ENCODE data around the gene DOCK9.

Gene DOCK9

GRCh38 chr13:98997011-98997730 is 19.3 kb upstream of the DOCK9 start:
- no peak for DNase-seq

GRCh38 chr13:98996046-98996445 is 18.2 kb upstream of the DOCK9 start:
- no peak for DNase-seq

DNA sequence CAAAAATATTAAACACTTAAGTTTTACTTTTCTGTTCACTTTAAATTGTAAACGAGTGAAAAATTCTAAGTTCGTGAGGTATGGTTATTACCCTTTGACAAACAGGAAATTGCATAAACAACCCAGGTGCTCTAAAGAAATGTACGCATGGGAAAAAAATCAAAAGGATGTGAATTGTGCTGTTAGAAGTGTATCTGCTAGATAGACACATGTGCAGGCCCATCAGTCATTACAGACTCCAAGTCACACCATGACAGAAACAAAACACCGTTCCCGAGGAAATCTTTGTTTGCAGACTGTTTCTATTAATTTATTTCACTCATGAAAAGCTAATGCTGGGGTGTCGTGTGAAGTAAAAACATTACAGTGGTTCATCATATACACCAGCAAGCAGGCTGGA is 17.0 kb upstream of the DOCK9 start:
- peak; percentile 14 for DNase-seq

- DNase-seq = no peak
These were observed 16.2 kb upstream of the DOCK9 start for GRCh38 chr13:98994080-98994479.

DNA sequence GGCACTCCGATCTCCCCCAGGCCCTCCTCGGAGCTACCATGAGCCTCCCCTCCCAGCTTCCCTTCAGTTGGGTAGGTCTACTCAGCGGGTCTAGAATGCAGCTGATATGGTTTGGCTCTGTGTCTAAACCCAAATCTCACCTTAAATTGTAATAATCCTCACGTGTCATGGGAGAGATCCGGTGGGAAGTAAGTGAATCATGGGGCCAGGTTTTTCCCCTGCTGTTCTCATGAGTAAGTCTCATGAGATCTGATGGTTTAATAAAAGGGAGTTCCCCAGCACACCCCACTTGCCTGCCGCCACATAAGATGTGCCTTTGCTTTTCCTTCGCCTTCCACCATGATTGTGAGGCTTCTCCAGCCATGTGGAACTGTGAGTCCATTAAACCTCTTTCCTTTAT is 14.5 kb upstream of the DOCK9 start:
- no peak for DNase-seq

GRCh38 chr13:98990701-98991100 is 12.8 kb upstream of the DOCK9 start:
- no peak for DNase-seq

DNA sequence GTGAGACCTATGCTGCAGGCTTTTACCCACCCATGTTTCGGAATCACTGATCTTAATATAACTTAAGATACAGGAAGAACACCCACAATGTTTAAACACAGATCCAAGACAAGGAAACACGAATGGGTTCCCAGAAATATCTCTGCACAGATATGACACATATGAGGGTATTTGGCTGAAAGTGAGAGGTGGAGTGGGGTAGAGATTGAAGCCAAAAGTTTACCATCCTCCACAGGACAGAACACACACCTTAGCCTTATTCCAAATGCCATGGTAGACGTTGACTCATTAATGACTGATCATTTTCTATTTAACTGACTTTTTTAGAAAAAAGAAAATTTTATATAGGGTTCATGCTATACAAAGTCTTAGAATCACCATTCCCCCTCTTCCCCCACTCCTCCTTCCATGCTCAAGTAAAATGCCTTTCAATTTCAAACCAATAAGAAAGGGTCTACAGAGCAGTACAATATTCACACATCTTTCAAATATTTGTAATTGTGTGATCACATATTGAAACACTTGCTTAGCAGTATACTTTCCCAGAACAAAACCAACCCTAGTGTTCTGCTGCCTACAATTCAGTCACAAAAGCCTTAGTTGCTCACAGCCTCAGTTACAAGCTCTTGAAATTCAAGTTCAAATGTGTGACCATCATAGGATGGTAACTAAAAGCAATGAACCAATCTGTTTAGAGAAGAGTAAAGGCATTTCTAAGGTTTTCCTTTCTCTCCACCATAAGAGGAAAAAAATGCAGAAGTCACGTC is 11.8 kb upstream of the DOCK9 start:
- DNase-seq = no peak

DNA sequence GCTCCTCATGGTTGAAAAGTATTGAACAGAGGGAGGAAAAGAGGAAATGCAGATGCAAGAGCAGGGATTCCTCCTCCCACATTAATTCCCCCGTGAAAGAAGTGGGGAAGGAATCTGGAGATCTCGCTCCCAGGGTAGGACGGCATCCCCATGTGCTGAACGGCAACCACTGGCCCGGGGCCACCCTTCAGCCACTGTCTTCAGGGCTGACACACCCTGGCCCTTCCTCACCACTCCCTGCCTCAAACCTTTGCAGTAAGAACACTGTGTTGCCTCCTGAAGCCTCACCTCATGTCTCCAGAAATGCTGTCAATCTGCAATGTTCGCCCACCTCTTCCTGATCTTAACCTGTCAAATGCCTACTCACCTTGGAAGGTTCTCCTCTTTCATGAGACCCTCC is 10.9 kb upstream of the DOCK9 start:
- DNase-seq = no peak

GRCh38 chr13:98988277-98988676 is 10.4 kb upstream of the DOCK9 start:
- no peak for DNase-seq

- no peak for DNase-seq
These were observed 9.4 kb upstream of the DOCK9 start for GRCh38 chr13:98987275-98987674.

DNA sequence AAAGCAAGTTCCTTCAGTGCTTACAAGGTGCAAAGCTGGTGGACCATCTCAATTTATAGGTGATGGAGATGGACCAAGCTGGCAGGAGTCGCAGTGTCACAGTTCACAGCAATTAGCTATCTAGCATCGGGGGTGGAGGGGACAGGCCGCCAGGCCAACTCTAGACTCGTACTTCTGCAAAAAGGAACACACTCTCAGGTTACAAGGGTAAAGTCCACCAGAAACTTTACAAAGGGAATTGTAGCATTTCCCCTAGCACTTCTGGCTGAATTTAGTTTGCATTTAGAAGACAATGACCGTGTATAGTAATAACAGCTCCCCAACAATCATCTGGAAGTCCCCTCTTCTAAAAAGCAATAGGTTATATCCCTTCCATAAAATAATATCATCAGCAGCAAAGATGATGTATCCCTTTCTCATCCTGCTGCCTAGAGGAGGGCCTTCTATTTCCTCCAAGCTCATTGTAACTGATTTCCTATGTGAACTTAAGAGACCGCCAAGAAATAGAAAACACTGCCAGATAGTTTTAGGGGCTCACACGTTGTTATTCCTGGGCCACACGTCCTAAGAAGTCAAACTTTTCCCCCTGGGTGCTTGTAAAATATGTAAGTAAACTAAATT is 8.5 kb upstream of the DOCK9 start:
- no peak for DNase-seq

DNA sequence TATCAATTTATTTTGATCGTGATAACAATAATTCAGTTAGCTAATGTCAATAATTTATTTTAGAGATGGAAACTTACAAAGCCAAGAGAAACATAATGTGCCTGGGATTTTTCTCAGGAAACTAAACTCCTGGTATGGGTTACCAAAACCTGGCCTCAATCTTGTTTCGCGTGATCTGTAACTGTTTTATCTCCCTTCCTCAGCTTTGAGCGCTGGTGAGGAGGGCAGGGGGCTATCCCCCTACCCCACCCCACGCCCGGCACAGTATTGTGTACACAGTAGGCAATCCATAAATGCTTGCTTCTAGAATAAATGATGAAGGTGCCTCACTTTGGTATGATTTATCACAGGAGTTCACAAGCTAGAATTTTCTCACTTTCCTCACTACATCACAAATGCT is 7.7 kb upstream of the DOCK9 start:
- DNase-seq = no peak

DNA sequence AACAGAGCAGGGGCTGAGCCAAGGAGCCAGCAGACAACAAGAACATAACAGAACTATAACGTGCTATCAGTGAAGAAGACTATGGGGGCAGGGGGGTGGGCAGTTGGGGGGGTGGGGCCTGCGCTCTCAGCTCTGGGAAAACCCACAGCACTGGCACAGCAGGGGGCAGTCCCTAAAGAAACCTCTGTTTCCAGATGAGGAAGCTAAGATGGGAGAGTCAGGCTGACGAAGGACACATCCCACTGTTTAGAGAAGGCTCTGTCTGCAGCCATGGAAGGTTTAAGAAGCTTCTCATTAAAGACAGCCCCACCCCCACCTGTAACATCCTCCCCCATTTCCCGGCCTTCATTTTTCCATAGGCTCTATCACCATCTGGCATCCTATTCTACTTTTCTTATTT is 7.1 kb upstream of the DOCK9 start:
- no peak for DNase-seq

GRCh38 chr13:98984118-98984517 is 6.3 kb upstream of the DOCK9 start:
- DNase-seq = no peak

GRCh38 chr13:98983182-98983581 is 5.3 kb upstream of the DOCK9 start:
- DNase-seq = no peak

DNA sequence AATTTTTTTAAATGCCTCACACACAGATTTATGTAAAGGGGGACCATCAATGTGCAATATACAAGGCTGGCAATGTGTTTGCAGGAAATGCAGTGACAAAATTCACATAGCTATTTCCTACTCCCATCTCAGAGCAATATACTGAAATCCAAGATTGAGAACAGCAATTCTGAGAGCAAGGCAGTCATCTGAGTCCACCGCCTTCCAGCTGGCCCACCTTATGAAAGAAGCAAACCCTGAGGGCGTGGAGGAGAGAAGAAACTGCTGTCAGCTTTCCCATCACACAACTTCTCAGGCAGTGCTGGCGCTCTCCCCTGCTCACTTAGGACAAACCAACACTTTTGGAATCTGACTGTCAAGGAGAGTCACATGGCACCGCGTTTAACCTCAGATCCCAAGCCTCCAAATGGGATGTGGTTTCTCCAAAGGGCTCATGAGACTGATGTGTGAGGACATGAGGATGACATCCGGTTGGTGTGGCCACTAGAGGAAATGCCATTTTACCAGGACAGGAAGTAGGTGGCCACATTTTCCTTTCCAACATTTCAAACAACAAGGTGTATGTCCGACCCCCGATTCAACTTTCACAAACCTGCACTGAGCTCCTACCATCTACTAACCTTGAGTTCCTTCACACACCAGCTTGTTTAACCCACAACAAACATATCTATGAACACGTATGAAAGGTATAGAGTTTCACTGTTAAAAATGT is 3.7 kb upstream of the DOCK9 start:
- DNase-seq = no peak

- DNase-seq = no peak
These were observed 1.3 kb upstream of the DOCK9 start for GRCh38 chr13:98979012-98979660.

GRCh38 chr13:98978280-98978679 is 416 bp upstream of the DOCK9 start:
- no peak for DNase-seq

DNA sequence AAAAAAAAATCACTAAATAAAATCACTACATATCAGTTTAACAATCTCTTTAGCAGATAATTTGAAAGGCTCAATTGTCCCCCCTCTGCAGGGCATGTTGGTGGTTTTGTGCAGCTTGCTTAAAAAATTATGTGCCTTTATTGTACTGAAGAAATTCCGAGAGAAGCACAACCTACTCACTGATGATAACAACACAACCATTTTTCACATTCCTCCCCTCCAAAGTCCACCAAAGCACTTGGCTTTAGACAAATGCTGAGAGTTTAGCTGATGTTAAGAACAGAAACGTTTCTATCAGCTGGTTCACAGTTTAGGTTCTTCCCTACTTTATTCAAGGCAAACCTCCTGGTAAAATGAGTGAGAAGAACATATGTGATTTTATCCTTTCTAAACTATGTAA is 923 bp downstream of the DOCK9 start:
- DNase-seq = no peak

DNA sequence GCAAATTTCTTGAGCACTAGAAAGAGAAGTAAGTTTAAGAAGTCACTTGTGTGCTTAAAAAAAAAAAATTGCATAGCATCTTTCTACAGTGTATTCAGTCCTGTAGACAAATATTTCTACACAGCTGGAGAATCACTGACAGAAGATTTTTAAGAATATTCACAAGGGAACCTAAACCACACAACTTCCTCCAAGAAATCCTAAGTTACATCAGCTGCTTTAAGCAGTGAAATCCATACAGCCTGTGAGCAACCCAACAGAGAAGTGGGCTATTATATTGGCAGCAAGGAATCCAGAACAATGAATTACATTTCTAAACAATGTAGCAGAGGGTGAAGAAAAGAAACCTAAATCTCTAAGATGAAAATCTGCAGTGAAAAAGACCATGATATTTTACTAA is 1.5 kb downstream of the DOCK9 start:
- no peak for DNase-seq

GRCh38 chr13:98975822-98976261 is 2.0 kb downstream of the DOCK9 start:
- DNase-seq = no peak

GRCh38 chr13:98974053-98974452 is 3.8 kb downstream of the DOCK9 start:
- DNase-seq = no peak

DNA sequence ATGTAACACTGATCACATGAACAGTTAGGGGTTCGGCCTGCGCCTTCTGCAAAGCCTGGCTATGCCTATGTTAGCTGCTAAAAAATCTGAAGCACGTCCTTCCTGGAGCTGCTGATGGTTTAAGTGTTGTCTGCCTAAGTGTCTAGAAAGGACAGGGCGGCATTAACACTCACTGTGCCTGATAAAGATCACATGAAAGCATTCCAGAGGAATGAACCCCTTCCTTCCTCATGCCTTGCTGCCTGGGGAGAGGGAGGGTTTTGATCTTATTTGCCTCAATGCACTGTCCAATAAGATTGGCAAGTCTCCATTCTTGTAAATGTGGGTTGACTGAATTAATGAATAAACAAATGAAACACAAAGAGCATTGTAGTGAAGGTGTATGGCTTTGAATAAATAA is 5.2 kb downstream of the DOCK9 start:
- no peak for DNase-seq
